H1 (cell line): Measurements from ENCODE around the gene PCGF3. TPM values are rescaled to one million over a fixed set of nuclear protein-coding genes. Genes with fewer than 3 reads are reported as not detected.
"Not testable (repeated sequence)": the region's sequence is repeated elsewhere in the genome, so short reads cannot be mapped to it uniquely, and the experiment has no call there.

Source experiments
- CTCF ChIA-PET: fragments of 300-600 bp; sonication (Branson Sonifier 250); formaldehyde crosslinking; loops from one replicate; lab custom pipeline; 2021; ENCODE audit not compliant: partially characterized antibody; lab: Charles Lee
- POLR2A ChIA-PET: fragments of 300-600 bp; sonication (Branson Sonifier 250); formaldehyde crosslinking; loops from one replicate; lab custom pipeline; 2021; ENCODE audit warnings: inconsistent platforms; ENCODE audit not compliant: partially characterized antibody; lab: Charles Lee
- DNase-seq, 2 experiments: peaks; one replicate each; pipeline versions ENCODE4 v3.0.0 to v3.0.0-alpha.2; 2010 to 2022; ENCODE audit warnings: low spot score in 2 of 2, low read depth in 1 of 2, mixed read lengths in 1 of 2
- FAIRE-seq: peaks from 2 replicates; lab custom pipeline; 2011; peaks lifted over from hg19 to GRCh38; lab: Jason Lieb, UNC
- H2AFZ ChIP-seq: 2 replicates; pipeline ENCODE4 v1.8.1; 2012; ENCODE audit warnings: low read length, inconsistent platforms
- H2AK5ac ChIP-seq: 2 replicates; pipeline ENCODE4 v1.6.1; 2013; ENCODE audit warnings: low read depth, low read length
- H2BK120ac ChIP-seq: replicated peaks from 2 replicates; pipeline ENCODE3; 2013; ENCODE audit warnings: low read depth, low read length, inconsistent platforms
- H2BK12ac ChIP-seq: 2 replicates; pipeline ENCODE4 v1.6.1; 2013; ENCODE audit warnings: low read depth, low read length
- H2BK15ac ChIP-seq: 2 replicates; pipeline ENCODE4 v1.6.1; 2013; ENCODE audit warnings: low read length
- H2BK20ac ChIP-seq: 2 replicates; pipeline ENCODE4 v1.6.1; 2013; ENCODE audit warnings: low read length
- H2BK5ac ChIP-seq: 2 replicates; pipeline ENCODE4 v1.6.1; 2013; ENCODE audit warnings: low read depth, low read length
- H3K14ac ChIP-seq: 2 replicates; pipeline ENCODE4 v1.6.1; 2013; ENCODE audit warnings: inconsistent platforms; ENCODE audit not compliant: insufficient read length
- H3K18ac ChIP-seq: 2 replicates; pipeline ENCODE4 v1.6.1; 2013; ENCODE audit warnings: low read length; ENCODE audit errors: extremely low read depth
- H3K23ac ChIP-seq: 2 replicates; pipeline ENCODE4 v1.6.1; 2013; ENCODE audit warnings: inconsistent platforms; ENCODE audit not compliant: insufficient read length
- H3K23me2 ChIP-seq: 2 replicates; pipeline ENCODE4 v1.6.1; 2013; ENCODE audit warnings: low read depth, low read length
- H3K27ac ChIP-seq: 2 replicates; pipeline ENCODE4 v1.6.1; 2011; ENCODE audit warnings: low read depth, low read length, inconsistent platforms
- H3K27me3 ChIP-seq, 4 experiments: replicated peaks in 1 of 4; 1 replicate in 1 of 4; 2 replicates in 3 of 4; pipeline versions ENCODE4 v1.6.1 to v1.8.1; 2011 to 2013; ENCODE audit warnings: low read length in 3 of 4, mild to moderate bottlenecking in 3 of 4, inconsistent platforms in 2 of 4, mixed read lengths in 2 of 4, moderate library complexity in 1 of 4; ENCODE audit not compliant: control insufficient read depth in 3 of 4, insufficient read depth in 3 of 4; ENCODE audit errors: extremely low read depth in 1 of 4
- H3K36me3 ChIP-seq, 4 experiments: 2 replicates each; pipeline versions ENCODE4 v1.6.1 to v1.8.1; 2011 to 2013; ENCODE audit warnings: mild to moderate bottlenecking in 4 of 4, low read length in 3 of 4, moderate library complexity in 2 of 4, control low read depth in 1 of 4, inconsistent platforms in 1 of 4; ENCODE audit not compliant: insufficient read depth in 4 of 4, control insufficient read depth in 2 of 4
- H3K4ac ChIP-seq: replicated peaks from 2 replicates; pipeline ENCODE3; 2013; ENCODE audit warnings: low read length, low read depth, mixed read lengths, inconsistent platforms; ENCODE audit not compliant: insufficient read length
- H3K4me1 ChIP-seq, 4 experiments: replicated peaks in 1 of 4; 1 replicate in 1 of 4; 2 replicates in 3 of 4; pipeline versions ENCODE4 v1.6.1 to v1.8.1; 2011 to 2013; ENCODE audit warnings: low read length in 3 of 4, inconsistent platforms in 2 of 4, mixed read lengths in 1 of 4; ENCODE audit not compliant: insufficient read depth in 4 of 4, control insufficient read depth in 3 of 4
- H3K4me2 ChIP-seq, 2 experiments: 2 replicates each; pipeline versions ENCODE4 v1.6.1 to v1.8.1; 2011 to 2013; ENCODE audit warnings: low read depth in 2 of 2, low read length in 2 of 2, control low read depth in 1 of 2, inconsistent platforms in 1 of 2, mild to moderate bottlenecking in 1 of 2; ENCODE audit not compliant: insufficient read depth in 1 of 2
- H3K4me3 ChIP-seq, 4 experiments: fragments of 200-600, 300-600 bp in 1 of 4; sonication (generic), shearing (Covaris generic), sonication (Bioruptor Twin) in 1 of 4; 2 replicates each; pipeline versions ENCODE4 v1.5.1 to v1.8.1; 2011 to 2016; ENCODE audit warnings: low read length in 4 of 4, low read depth in 3 of 4, control low read depth in 2 of 4, inconsistent platforms in 2 of 4, mild to moderate bottlenecking in 2 of 4, mixed read lengths in 1 of 4, moderate library complexity in 1 of 4; ENCODE audit not compliant: insufficient read depth in 2 of 4; ENCODE audit errors: extremely low read depth in 1 of 4
- H3K56ac ChIP-seq: replicated peaks from 2 replicates; pipeline ENCODE3; 2013; ENCODE audit warnings: low read depth, mild to moderate bottlenecking, mixed read lengths, low read length, inconsistent platforms; ENCODE audit not compliant: insufficient read length
- H3K79me1 ChIP-seq: 2 replicates; pipeline ENCODE4 v1.6.1; 2013; ENCODE audit warnings: low read depth, low read length, control low read depth
- H3K79me2 ChIP-seq, 2 experiments: 2 replicates each; pipeline versions ENCODE4 v1.6.1 to v1.8.1; 2012 to 2013; ENCODE audit warnings: low read length in 2 of 2, mild to moderate bottlenecking in 2 of 2, inconsistent platforms in 1 of 2; ENCODE audit not compliant: insufficient read depth in 2 of 2, control insufficient read depth in 1 of 2
- H3K9ac ChIP-seq, 4 experiments: replicated peaks in 1 of 4; 1 replicate in 1 of 4; 2 replicates in 3 of 4; pipeline versions ENCODE4 v1.6.1 to v1.8.1; 2011 to 2013; ENCODE audit warnings: low read depth in 3 of 4, low read length in 3 of 4, control low read depth in 2 of 4, mild to moderate bottlenecking in 2 of 4, moderate library complexity in 2 of 4, inconsistent platforms in 1 of 4; ENCODE audit errors: extremely low read depth in 1 of 4
- H3K9me3 ChIP-seq, 2 experiments: 2 replicates each; pipeline versions ENCODE4 v1.6.1 to v1.8.1; 2012 to 2013; ENCODE audit warnings: mild to moderate bottlenecking in 2 of 2, moderate library complexity in 2 of 2, control low read depth in 1 of 2, inconsistent platforms in 1 of 2, low read depth in 1 of 2, low read length in 1 of 2, mixed read lengths in 1 of 2; ENCODE audit not compliant: insufficient read depth in 2 of 2
- H4K20me1 ChIP-seq, 2 experiments: replicated peaks in 1 of 2; 2 replicates each; pipeline versions ENCODE3 to v1.8.1; 2011 to 2013; ENCODE audit warnings: inconsistent platforms in 2 of 2, low read length in 2 of 2, mild to moderate bottlenecking in 1 of 2; ENCODE audit not compliant: insufficient read depth in 2 of 2, control insufficient read depth in 1 of 2
- H4K5ac ChIP-seq: 2 replicates; pipeline ENCODE4 v1.6.1; 2013; ENCODE audit warnings: low read length, low read depth, mixed read lengths, inconsistent platforms; ENCODE audit not compliant: insufficient read length
- H4K8ac ChIP-seq: 2 replicates; pipeline ENCODE4 v1.8.0; 2013; ENCODE audit warnings: mild to moderate bottlenecking, moderate library complexity, low read length, inconsistent platforms; ENCODE audit not compliant: insufficient read depth; ENCODE audit errors: extremely low read depth
- H4K91ac ChIP-seq: replicated peaks from 2 replicates; pipeline ENCODE3; 2013; ENCODE audit warnings: low read length, mixed read lengths, inconsistent platforms; ENCODE audit not compliant: insufficient read length
- E2F6 ChIP-seq: IDR thresholded peaks from 2 replicates; pipeline ENCODE4 v1.6.1; 2012; ENCODE audit warnings: inconsistent platforms
- SP1 ChIP-seq: IDR thresholded peaks from 2 replicates; pipeline ENCODE4 v1.6.1; 2011; ENCODE audit warnings: low read depth, low read length
- WGBS, 2 experiments: shearing (Covaris generic) in 1 of 2; methylation state at CpG; one replicate each; pipeline versions ENCODE4 v1.1.6 to v1.1.7; 2013 to 2015; ENCODE audit warnings: low lambda C conversion rate in 2 of 2, mixed read lengths in 2 of 2, inconsistent platforms in 1 of 2, low coverage in 1 of 2, missing lambda C conversion rate in 1 of 2; ENCODE audit not compliant: insufficient replicate concordance in 2 of 2, insufficient coverage in 1 of 2, insufficient read length in 1 of 2; ENCODE audit errors: extremely low coverage in 1 of 2, missing lambda C conversion rate in 1 of 2; 5-methylcytosine and 5-hydroxymethylcytosine counted together
- polyA plus RNA-seq, 7 experiments: library from polyadenylated mRNA; depleted of rRNA in 3 of 7; stranded (reverse) in 5 of 7; unstranded in 2 of 7; fragments of >200 nt in 5 of 7; fragments of 200-250 nt in 2 of 7; gene quantifications; 1 replicate in 5 of 7; 2 replicates in 1 of 7; 4 replicates in 1 of 7; pipeline versions ENCODE4 v1.2.1 to v1.2.3, GENCODE V29; 2011 to 2013; ENCODE audit warnings: missing spikeins in 2 of 7, mixed read lengths in 2 of 7
- total RNA-seq: library from RNA; stranded (reverse); fragmentation: NEBNext Ultra II Directional; extraction: Animal tissue kit (Norgen Biotek cat#: 25700); gene quantifications from 2 replicates; pipeline ENCODE4 v1.2.1, GENCODE V29; 2021

PCGF3 gene
- total and polyA plus RNA-seq, 2 of the 8 experiments (the other 6 are each of a cell fraction or from before 2014, with no cell fraction given), result 52.7 to 52.9 TPM

DNA sequence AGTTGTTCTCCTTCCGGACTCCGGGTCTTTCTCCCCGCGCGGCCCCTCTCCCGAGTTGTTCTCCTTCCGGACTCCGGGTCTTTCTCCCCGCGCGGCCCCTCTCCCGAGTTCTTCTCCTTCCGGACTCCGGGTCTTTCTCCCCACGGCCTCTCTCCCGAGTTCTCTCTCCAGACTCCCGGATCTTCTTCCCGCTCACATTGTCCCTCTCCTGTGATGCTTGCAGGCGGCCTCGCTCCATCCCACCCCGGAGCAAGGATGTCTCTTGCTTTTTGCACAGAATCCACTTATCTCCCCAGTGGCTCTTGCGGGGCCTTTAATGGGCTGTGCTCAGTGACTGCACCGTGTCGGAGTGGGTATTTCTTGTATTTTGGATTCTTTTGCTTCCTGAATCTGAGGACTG, 54.2 kb downstream of the PCGF3 start:
- H3K4ac ChIP-seq, H3K23me2 ChIP-seq, H3K4me3 ChIP-seq, H2BK120ac ChIP-seq, H4K20me1 ChIP-seq, H3K4me1 ChIP-seq, H4K8ac ChIP-seq, H3K4me2 ChIP-seq, H3K79me2 ChIP-seq, H2BK5ac ChIP-seq, DNase-seq, H2AK5ac ChIP-seq, H3K79me1 ChIP-seq, FAIRE-seq, H2BK20ac ChIP-seq, H2BK15ac ChIP-seq, H2AFZ ChIP-seq, H3K56ac ChIP-seq, H4K5ac ChIP-seq, H3K18ac ChIP-seq, CTCF ChIA-PET, H3K23ac ChIP-seq, H2BK12ac ChIP-seq, H3K27me3 ChIP-seq, H3K9ac ChIP-seq, H4K91ac ChIP-seq, H3K27ac ChIP-seq, H3K14ac ChIP-seq, POLR2A ChIA-PET: not testable (repeated sequence)
- peaks cover 4 to 20% of the 10 kb centered on the region in 2 experiments; a peak in 2 of 4 replicates for H3K9me3 ChIP-seq
- TF ChIP-seq E2F6, result peak; percentile 45; the same call in 1 of the 2 replicates
- TF ChIP-seq SP1, result peak; percentile 89
- WGBS, 2 experiments, result 95% methylated on average over 12 of the region's 24 CpGs; no CpG with 5 or more reads in 1 of the 2 experiments
- H3K36me3 ChIP-seq, result peaks cover 8 to 42% (median 26%) of the 10 kb centered on the region in 4 experiments; a peak in 6 of 8 replicates
